Large intestine (tissue), 3 donors: Measurements from ENCODE around the gene COL6A6. TPM values are rescaled to one million over a fixed set of nuclear protein-coding genes. Genes with fewer than 3 reads are reported as not detected.

Source experiments
- DNase-seq, 2 donors: peaks; one replicate each; pipeline versions ENCODE4 v3.0.0 to v3.0.0-alpha.2; 2013
- H3K27ac ChIP-seq: one replicate; pipeline ENCODE4 v1.5.1; 2013; ENCODE audit warnings: low read length
- H3K27me3 ChIP-seq: 2 replicates; pipeline ENCODE4 v1.6.1; 2013; ENCODE audit warnings: low read length; ENCODE audit not compliant: control insufficient read depth, insufficient read depth
- H3K36me3 ChIP-seq: 2 replicates; pipeline ENCODE4 v1.6.1; 2013; ENCODE audit warnings: low read length; ENCODE audit not compliant: control insufficient read depth, insufficient read depth
- H3K4me1 ChIP-seq: one replicate; pipeline ENCODE4 v1.6.1; 2013; ENCODE audit warnings: low read length; ENCODE audit not compliant: control insufficient read depth, insufficient read depth
- H3K4me3 ChIP-seq: one replicate; pipeline ENCODE4 v1.5.1; 2013; ENCODE audit warnings: low read length
- H3K9me3 ChIP-seq: one replicate; pipeline ENCODE4 v1.6.1; 2013; ENCODE audit warnings: mild to moderate bottlenecking, low read depth, low read length, moderate library complexity; ENCODE audit not compliant: control insufficient read depth
- WGBS: methylation state at CpG from one replicate; pipeline ENCODE4 v1.1.5; 2013; ENCODE audit warnings: low lambda C conversion rate; ENCODE audit not compliant: insufficient coverage; 5-methylcytosine and 5-hydroxymethylcytosine counted together
- polyA plus RNA-seq: library from polyadenylated mRNA; unstranded; fragments of 120-200 nt; gene quantifications from one replicate; pipeline ENCODE4 v1.2.1, GENCODE V29; 2013

The COL6A6 gene
- polyA plus RNA-seq, 1 donor, result 7.6 TPM

- Histone ChIP-seq H3K4me3 (no peak overlapping the region), H3K36me3 (no peaks in the 10 kb centered on the region), H3K4me1 (no peaks in the 10 kb centered on the region), H3K9me3 (no peaks in the 10 kb centered on the region), H3K27ac (no peak overlapping the region), H3K27me3 (no peaks in the 10 kb centered on the region)
- 100% methylated on average over 1 of the region's 13 CpGs for WGBS
- no peak for DNase-seq
Measured at GRCh38 chr3:130565224-130565623, 48.2 kb downstream of the COL6A6 start.

Other genes with a start within 250 kb of the COL6A6 start
- gene COL6A5, start 171.5 kb upstream of the COL6A6 start, polyA plus RNA-seq, result 2.2 TPM
- 28.7 TPM for gene PIK3R4, start 229.7 kb downstream of the COL6A6 start, polyA plus RNA-seq